Psoas muscle (tissue), 8 donors: ENCODE data around the gene TOR2A. TPM values are rescaled to one million over a fixed set of nuclear protein-coding genes. Genes with fewer than 3 reads are reported as not detected.
"Not testable (repeated sequence)": the region's sequence is repeated elsewhere in the genome, so short reads cannot be mapped to it uniquely, and the experiment has no call there.

Experiments
- ATAC-seq, 4 donors: fragments of 200-7000 bp; cut with Tn5 transposase; one replicate each; pipeline ENCODE4 v1.9.1; 2020; ENCODE audit warnings: moderate library complexity in 3 of 4, mild to moderate bottlenecking in 2 of 4
- DNase-seq, 2 donors: peaks; one replicate each; pipeline ENCODE4 v3.0.0-alpha.2; 2020
- H3K27ac ChIP-seq: fragments of 200-600 bp; one replicate; pipeline ENCODE4 v1.8.0; 2022
- H3K27me3 ChIP-seq, 3 donors: fragments of 200-600 bp in 1 of 3; one replicate each; pipeline versions ENCODE4 v1.6.1 to v1.8.0; 2013 to 2022; ENCODE audit warnings: low read length in 2 of 3, mild to moderate bottlenecking in 2 of 3, moderate library complexity in 1 of 3; ENCODE audit not compliant: insufficient read depth in 3 of 3
- H3K36me3 ChIP-seq, 2 donors: fragments of 200-600 bp in 1 of 2; one replicate each; pipeline versions ENCODE4 v1.6.1 to v1.8.0; 2013 to 2022; ENCODE audit warnings: low read depth in 1 of 2, mild to moderate bottlenecking in 1 of 2, moderate library complexity in 1 of 2; ENCODE audit not compliant: insufficient read depth in 1 of 2
- H3K4me1 ChIP-seq: fragments of 200-600 bp; one replicate; pipeline ENCODE4 v1.8.0; 2022
- H3K4me3 ChIP-seq: fragments of 200-600 bp; one replicate; pipeline ENCODE4 v1.8.0; 2022; ENCODE audit warnings: mild to moderate bottlenecking
- H3K9me3 ChIP-seq: fragments of 200-600 bp; one replicate; pipeline ENCODE4 v1.8.0; 2022
- CTCF ChIP-seq: fragments of 200-600 bp; IDR thresholded peaks from one replicate; pipeline ENCODE4 v1.8.0; 2022; ENCODE audit warnings: antibody characterized with exemption
- WGBS, 3 donors: extraction: QIAGEN DNeasy Blood & Tissue Kit; methylation state at CpG; one replicate each; pipeline versions ENCODE4 v1.1.6 to v1.1.7; 2013; 5-methylcytosine and 5-hydroxymethylcytosine counted together
- intact Hi-C, 2 donors: fragments of 100-400 bp; cut with DNase I; formaldehyde crosslinking; loops; one replicate each; pipeline versions ENCODE4 v1.11.0 to v1.14.2; 2022
- long read RNA-seq, 2 donors: library from polyadenylated mRNA; unstranded; transcript quantifications; one replicate each; pipeline ENCODE4 v2.0.0, GENCODE V29; 2021
- polyA plus RNA-seq, 3 donors: library from polyadenylated mRNA; stranded (reverse); fragments of 200-250 nt; gene quantifications; one replicate each; pipeline ENCODE4 v1.2.3, GENCODE V29; 2013
- total RNA-seq, 4 donors: library from RNA; stranded (reverse); fragmentation: NEBNext Ultra II Directional in 2 of 4; extraction: Animal tissue kit (Norgen Biotek cat#: 25700) in 2 of 4; gene quantifications; one replicate each; pipeline versions ENCODE4 v1.2.1 to v1.2.4, GENCODE V29; 2021 to 2023
- donor health status: healthy with polysubstance abuse.
- donor health status: DM: no; HTN: no; CAD: no; lungs with moderate emphysema.
- donor health status: Bipolar disorder and iron deficiency.
- donor health status: healthy.
- donor health status: DM: yes; HTN: yes; CAD: no.
- donor health status: DM: no; HTN: no; CAD: no.
- donor health status: DM: no; HTN: no; CAD: no.
- donor health status: DM: yes; HTN: yes; CAD: no.

The TOR2A gene
- 1 to 10 TPM; 2.8 to 6.7 (median 4.0) TPM for total RNA-seq
- 1 to 10 TPM; 4.6 to 6.9 (median 5.0) TPM for polyA plus RNA-seq
- long read RNA-seq, donor 1, partial matches to known transcripts, result 0 of 4 reads
- long read RNA-seq, donor 1, other reads (novel, unspliced or antisense), result 1 of 4 reads
- long read RNA-seq, donor 2, partial matches to known transcripts, result 1 of 9 reads
- long read RNA-seq, donor 2, other reads (novel, unspliced or antisense), result 5 of 9 reads

GRCh38 chr9:127734747-127735529 is at the start of gene TOR2A:
TOR2A (minus strand) TSS chr9:127735294; CDS start chr9:127735270, 24 bp downstream.
- Histone ChIP-seq H3K4me1 (peaks cover 13% of the 10 kb centered on the region), H3K4me3 (peak within 1 kb of the TSS; percentile 97), H3K9me3 (no peaks in the 10 kb centered on the region), H3K27me3 (peaks cover 0 to 1% (median 0%) of the 10 kb centered on the region in 3 donors), H3K27ac (peak within 1 kb of the TSS; percentile 99), H3K36me3 (peaks cover 0 to 46% of the 10 kb centered on the region in 2 donors)
- 0 to 1% (median 0%) methylated on average over 54 to 76 of the region's 76 CpGs for WGBS, 3 donors
- ATAC-seq (peak; percentile 95 to 96 (median 95)), DNase-seq (peak; percentile 99)
- TF ChIP-seq CTCF, result peak; percentile 97
- intact Hi-C loops, result loop anchor here (1.0 to 5.0 kb wide), 7 partner anchors 50 to 233 kb away; partner anchors contain the start of genes ST6GALNAC4 (in 1 of the 2) and STXBP1 (in 1 of the 2)

GRCh38 chr9:127783111-127784008 is 48.3 kb upstream of the TOR2A start:
- no peak overlapping the region for H3K4me3 ChIP-seq
- 67 to 70% (median 67%) methylated on average over 20 of the region's 20 CpGs for WGBS, 3 donors
- ATAC-seq (no peak), DNase-seq (peak; percentile 56 to 78)
- TF ChIP-seq CTCF, result no peak
- H3K4me1 ChIP-seq, result peaks cover 18% of the 10 kb centered on the region
- intact Hi-C loops, result loop anchor here (2.0 to 10.0 kb wide), 4 partner anchors 45 to 193 kb away; partner anchors contain the start of gene TOR2A (in 1 of the 2)
- H3K36me3 ChIP-seq, result peaks cover 3 to 19% of the 10 kb centered on the region in 2 donors
- H3K27me3 ChIP-seq, result no peaks in the 10 kb centered on the region
- H3K27ac ChIP-seq, result peak overlapping the region; percentile 36
- no peaks in the 10 kb centered on the region for H3K9me3 ChIP-seq

GRCh38 chr9:127781806-127782205 is 46.7 kb upstream of the TOR2A start:
- H3K4me1 ChIP-seq, result peaks cover 9% of the 10 kb centered on the region
- intact Hi-C loops, result loop anchor here in 1 of 2 donors (10.0 kb wide), 1 partner anchor 143 kb away; no protein-coding TSS in a partner anchor
- no peak for TF ChIP-seq CTCF
- no peak overlapping the region for H3K27ac ChIP-seq
- H3K9me3 ChIP-seq, result no peaks in the 10 kb centered on the region
- H3K4me3 ChIP-seq, result no peak overlapping the region
- no peak for DNase-seq
- whole genome bisulfite sequencing, 3 donors, result 92 to 95% (median 95%) methylated on average over 4 of the region's 4 CpGs
- no peak for ATAC-seq
- H3K27me3 ChIP-seq, result no peaks in the 10 kb centered on the region
- H3K36me3 ChIP-seq, result peaks cover 0 to 3% of the 10 kb centered on the region in 2 donors

GRCh38 chr9:127780909-127781308 is 45.8 kb upstream of the TOR2A start:
- 91 to 97% (median 95%) methylated on average over 9 of the region's 9 CpGs for WGBS, 3 donors
- ATAC-seq, H3K27ac ChIP-seq, H3K36me3 ChIP-seq, H3K27me3 ChIP-seq, DNase-seq, H3K9me3 ChIP-seq, H3K4me1 ChIP-seq, H3K4me3 ChIP-seq: not testable (repeated sequence)
- intact Hi-C loops, result loop anchor here in 1 of 2 donors (10.0 kb wide), 1 partner anchor 144 kb away; no protein-coding TSS in a partner anchor
